A673 (cell line): ENCODE measurements around the gene INSR. TPM values are rescaled to one million over a fixed set of nuclear protein-coding genes. Genes with fewer than 3 reads are reported as not detected.

Experiments
- BruUV-seq: library from RNA; stranded (reverse); fragments of 400-500 nt; replicated peaks from 2 replicates; lab custom pipeline; 2021; lab: Mats Ljungman, UMichigan
- CTCF ChIA-PET: fragments of 300-600 bp; sonication (Branson Sonifier 250); formaldehyde crosslinking; loops from one replicate; lab custom pipeline; 2022; ENCODE audit warnings: antibody characterized with exemption; lab: Charles Lee
- POLR2A ChIA-PET: fragments of 300-600 bp; sonication (Branson Sonifier 250); formaldehyde crosslinking; loops from one replicate; lab custom pipeline; 2022; ENCODE audit warnings: antibody characterized with exemption; ENCODE audit not compliant: low non-redundant PET; lab: Charles Lee
- DNase-seq: peaks from one replicate; pipeline ENCODE4 v3.0.0-alpha.2; 2015; ENCODE audit warnings: low spot score
- H3K27ac ChIP-seq: fragments of 200-600 bp; sonication (generic); 2 replicates; pipeline ENCODE4 v1.5.1; 2016; ENCODE audit warnings: mixed run types, low read depth, mild to moderate bottlenecking, mixed read lengths, antibody characterized with exemption, low read length; ENCODE audit not compliant: poor library complexity, severe bottlenecking
- H3K27me3 ChIP-seq: fragments of 200-600 bp; sonication (generic); replicated peaks from 2 replicates; pipeline ENCODE4 v1.6.1; 2017; ENCODE audit warnings: mixed run types, low read depth, mild to moderate bottlenecking, mixed read lengths, antibody characterized with exemption, low read length; ENCODE audit not compliant: insufficient read depth, poor library complexity
- H3K36me3 ChIP-seq: fragments of 200-600 bp; sonication (generic); 2 replicates; pipeline ENCODE4 v1.6.1; 2016; ENCODE audit warnings: mixed run types, mild to moderate bottlenecking, mixed read lengths, antibody characterized with exemption, low read length; ENCODE audit not compliant: insufficient read depth, poor library complexity, severe bottlenecking
- H3K4me1 ChIP-seq: fragments of 200-600 bp; sonication (generic); 2 replicates; pipeline ENCODE4 v1.6.1; 2017; ENCODE audit warnings: mixed run types, mild to moderate bottlenecking, mixed read lengths, antibody characterized with exemption, low read length; ENCODE audit not compliant: insufficient read depth, poor library complexity, severe bottlenecking
- H3K4me3 ChIP-seq: fragments of 200-600 bp; sonication (generic); 2 replicates; pipeline ENCODE4 v1.5.1; 2016; ENCODE audit warnings: low read depth, mixed run types, mild to moderate bottlenecking, mixed read lengths, low read length; ENCODE audit not compliant: poor library complexity, severe bottlenecking
- H3K9me3 ChIP-seq: fragments of 200-600 bp; sonication (generic); 2 replicates; pipeline ENCODE4 v1.6.1; 2016; ENCODE audit warnings: mixed run types, low read depth, mild to moderate bottlenecking, mixed read lengths, antibody characterized with exemption, low read length; ENCODE audit not compliant: poor library complexity, severe bottlenecking
- EZH2 ChIP-seq: fragments of 200-600 bp; sonication (generic); IDR thresholded peaks from 2 replicates; pipeline ENCODE4 v1.6.1; 2017; ENCODE audit warnings: borderline replicate concordance, low read depth, mild to moderate bottlenecking, mixed read lengths, antibody characterized with exemption, low read length; ENCODE audit not compliant: poor library complexity, severe bottlenecking
- intact Hi-C: fragments of 100-400 bp; cut with micrococcal nuclease; formaldehyde crosslinking; loops from one replicate; pipeline ENCODE4 v1.10.0; 2022; ENCODE audit not compliant: unreplicated experiment
- total RNA-seq: library from RNA; stranded (reverse); gene quantifications from 2 replicates; pipeline ENCODE4 v1.2.3, GENCODE V29; 2021
- TF ChIP-seq, protein P1 (sequence below): fragments of 300-800, 200-600 bp; sonication (generic); conservative IDR thresholded peaks from 2 replicates; pipeline ENCODE4 v1.5.1; 2017; ENCODE audit warnings: low read depth, mild to moderate bottlenecking, antibody characterized with exemption, low read length, moderate library complexity, mixed read lengths

Gene INSR
- total RNA-seq, 1 experiment from 2014 or later: 12.9 TPM

DNA sequence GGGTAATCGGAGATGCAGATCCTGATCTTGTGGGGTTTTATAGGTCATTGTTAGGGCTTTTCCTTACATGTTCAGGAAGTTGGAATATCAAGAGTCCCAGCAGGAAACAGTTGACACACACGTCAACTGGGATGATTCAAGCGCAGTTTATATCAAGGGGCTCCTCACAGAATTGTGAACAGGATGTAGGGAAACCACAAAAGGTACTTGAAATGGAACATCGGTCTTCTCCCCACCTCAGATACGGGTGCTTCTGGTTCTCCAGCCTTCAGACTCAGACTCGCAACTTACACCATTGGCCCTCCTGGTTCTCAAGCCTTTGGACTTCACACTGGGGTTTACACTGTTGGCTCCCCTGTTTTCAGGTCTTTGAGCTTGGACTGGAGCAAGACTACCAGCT is 205.2 kb downstream of the INSR start:
- no peak for DNase-seq
- BruUV-seq: no TSS peak
- Histone ChIP-seq H3K27ac (no peak overlapping the region), H3K27me3 (no peaks in the 10 kb centered on the region), H3K36me3 (peaks cover 9% of the 10 kb centered on the region), H3K4me3 (no peak overlapping the region), H3K9me3 (peaks cover 33% of the 10 kb centered on the region), H3K4me1 (no peaks in the 10 kb centered on the region)
- TF ChIP-seq, protein P1, sequence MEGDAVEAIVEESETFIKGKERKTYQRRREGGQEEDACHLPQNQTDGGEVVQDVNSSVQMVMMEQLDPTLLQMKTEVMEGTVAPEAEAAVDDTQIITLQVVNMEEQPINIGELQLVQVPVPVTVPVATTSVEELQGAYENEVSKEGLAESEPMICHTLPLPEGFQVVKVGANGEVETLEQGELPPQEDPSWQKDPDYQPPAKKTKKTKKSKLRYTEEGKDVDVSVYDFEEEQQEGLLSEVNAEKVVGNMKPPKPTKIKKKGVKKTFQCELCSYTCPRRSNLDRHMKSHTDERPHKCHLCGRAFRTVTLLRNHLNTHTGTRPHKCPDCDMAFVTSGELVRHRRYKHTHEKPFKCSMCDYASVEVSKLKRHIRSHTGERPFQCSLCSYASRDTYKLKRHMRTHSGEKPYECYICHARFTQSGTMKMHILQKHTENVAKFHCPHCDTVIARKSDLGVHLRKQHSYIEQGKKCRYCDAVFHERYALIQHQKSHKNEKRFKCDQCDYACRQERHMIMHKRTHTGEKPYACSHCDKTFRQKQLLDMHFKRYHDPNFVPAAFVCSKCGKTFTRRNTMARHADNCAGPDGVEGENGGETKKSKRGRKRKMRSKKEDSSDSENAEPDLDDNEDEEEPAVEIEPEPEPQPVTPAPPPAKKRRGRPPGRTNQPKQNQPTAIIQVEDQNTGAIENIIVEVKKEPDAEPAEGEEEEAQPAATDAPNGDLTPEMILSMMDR: no peak
- no peak for TF ChIP-seq EZH2
- intact Hi-C loops: no loop called here
- POLR2A ChIA-PET: no interaction called here
- CTCF ChIA-PET: no interaction called here

DNA sequence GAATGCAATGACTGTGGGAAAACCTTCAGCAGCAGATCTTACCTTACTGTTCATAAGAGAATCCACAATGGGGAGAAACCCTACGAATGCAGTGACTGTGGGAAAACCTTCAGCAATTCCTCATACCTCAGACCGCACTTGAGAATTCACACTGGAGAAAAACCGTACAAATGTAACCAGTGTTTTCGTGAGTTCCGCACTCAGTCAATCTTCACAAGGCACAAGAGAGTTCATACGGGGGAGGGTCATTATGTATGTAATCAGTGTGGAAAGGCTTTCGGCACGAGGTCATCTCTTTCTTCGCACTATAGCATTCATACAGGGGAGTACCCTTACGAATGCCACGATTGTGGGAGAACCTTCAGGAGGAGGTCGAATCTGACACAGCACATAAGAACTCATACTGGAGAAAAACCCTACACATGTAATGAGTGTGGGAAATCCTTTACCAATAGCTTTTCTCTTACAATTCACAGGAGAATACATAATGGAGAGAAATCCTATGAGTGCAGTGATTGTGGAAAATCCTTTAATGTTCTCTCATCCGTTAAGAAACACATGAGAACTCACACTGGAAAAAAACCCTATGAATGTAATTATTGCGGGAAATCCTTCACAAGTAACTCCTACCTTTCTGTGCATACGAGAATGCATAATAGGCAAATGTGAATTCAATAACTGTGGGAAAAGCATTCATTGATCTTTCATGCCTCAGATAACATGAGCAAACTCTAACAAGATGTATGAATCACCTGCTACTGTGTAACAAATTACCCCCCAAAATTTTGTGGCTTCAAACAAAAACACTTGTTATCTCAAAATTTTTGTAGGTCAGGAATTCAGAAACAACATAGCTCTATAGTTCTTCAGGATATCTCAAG is 210.9 kb downstream of the INSR start:
- DNase-seq: no peak
- CTCF ChIA-PET: no interaction called here

DNA sequence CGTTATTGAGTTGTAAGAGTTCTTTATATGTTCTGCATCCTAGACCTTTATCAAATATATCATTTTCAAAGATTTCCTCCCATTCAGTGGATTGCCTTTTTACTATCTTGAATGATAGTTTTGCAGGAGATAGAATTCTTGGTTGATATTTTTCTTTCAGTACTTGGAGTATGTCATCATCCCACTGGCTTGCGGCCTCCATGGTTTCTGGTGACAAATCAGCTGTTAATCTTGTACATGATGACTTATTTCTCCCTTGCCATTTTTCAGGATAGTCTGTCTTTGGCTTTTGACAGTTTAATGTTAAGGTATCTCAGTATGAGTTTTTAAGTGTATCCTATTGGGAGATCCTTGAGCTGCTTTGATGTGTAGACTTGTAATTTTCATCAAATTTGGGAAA is 216.2 kb downstream of the INSR start:
- peaks cover 60% of the 10 kb centered on the region for H3K9me3 ChIP-seq
- H3K27me3 ChIP-seq: no peaks in the 10 kb centered on the region
- POLR2A ChIA-PET: no interaction called here
- H3K27ac ChIP-seq: no peak overlapping the region
- intact Hi-C loops: no loop called here
- TF ChIP-seq, protein P1: no peak
- no peak for TF ChIP-seq EZH2
- peaks cover 95% of the 10 kb centered on the region for H3K36me3 ChIP-seq
- no peak overlapping the region for H3K4me3 ChIP-seq
- CTCF ChIA-PET: no interaction called here
- DNase-seq: no peak
- no TSS peak for BruUV-seq
- no peaks in the 10 kb centered on the region for H3K4me1 ChIP-seq

More for the DNA sequence above, 210.9 kb downstream of the INSR start:
- H3K9me3 ChIP-seq: peaks cover 87% of the 10 kb centered on the region
- intact Hi-C loops: no loop called here
- no peaks in the 10 kb centered on the region for H3K4me1 ChIP-seq
- POLR2A ChIA-PET: no interaction called here
- TSS peak; percentile 10 for BruUV-seq
- H3K27ac ChIP-seq: no peak overlapping the region
- peaks cover 65% of the 10 kb centered on the region for H3K36me3 ChIP-seq
- H3K4me3 ChIP-seq: no peak overlapping the region
- TF ChIP-seq, protein P1: no peak
- TF ChIP-seq EZH2: no peak
- H3K27me3 ChIP-seq: no peaks in the 10 kb centered on the region
